ENCODE results near the gene ZNF827. TPM values are rescaled to one million over a fixed set of nuclear protein-coding genes. Genes with fewer than 3 reads are reported as not detected.

Gene ZNF827
- total RNA-seq, 1 experiment from 2014 or later = 29.4 TPM

DNA sequence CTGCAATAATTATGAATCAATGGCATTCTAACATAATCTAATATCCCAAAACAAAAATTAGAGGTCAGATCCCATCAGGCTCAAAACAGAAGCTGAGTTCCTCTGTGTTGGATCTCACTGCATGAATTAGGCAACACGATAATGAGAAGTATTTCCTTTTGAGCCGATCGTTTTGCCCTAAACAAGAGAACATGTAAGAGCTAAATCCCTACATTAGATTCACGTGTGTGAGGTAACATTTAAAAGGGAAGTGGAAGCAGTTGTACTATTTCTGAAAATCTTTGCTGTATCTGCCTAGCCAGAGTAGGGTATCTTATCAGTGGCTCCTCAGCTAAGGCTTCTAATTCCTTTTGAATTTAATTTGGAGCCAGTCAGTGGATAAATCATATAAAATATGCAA lies 143.1 kb downstream of the ZNF827 start:
- Mint-ChIP-seq H3K4me1 (peaks cover 4 to 8% of the 10 kb centered on the region in 2 experiments), H3K4me3 (no peak overlapping the region), H3K36me3 (ENCODE audit: insufficient read depth in 1 of 3, low read depth in 3 of 3) (peaks cover 5 to 16% (median 12%) of the 10 kb centered on the region in 3 experiments; a peak in 6 of 7 replicates), H3K9me3 (no peaks in the 10 kb centered on the region), H3K27ac (no peak overlapping the region), H3K27me3 (ENCODE audit: low read depth) (no peaks in the 10 kb centered on the region)
- no peak overlapping the region for H2BK20ac ChIP-seq (ENCODE audit: low read depth, low read length, poor library complexity, severe bottlenecking)
- no peak overlapping the region for H2AK5ac ChIP-seq (ENCODE audit: insufficient read length, low read length)
- no peaks in the 10 kb centered on the region for H4K20me1 ChIP-seq (ENCODE audit: control insufficient read depth, insufficient read depth, insufficient read length)
- peaks cover 3% of the 10 kb centered on the region; the same call in 1 of the 2 replicates for H3K4me1 ChIP-seq (ENCODE audit: insufficient read depth, low read length)
- H3K4ac ChIP-seq (ENCODE audit: low read depth, low read length) = no peak overlapping the region
- DNase-seq = no peak
- H2AFZ ChIP-seq (ENCODE audit: low read length) = no peak overlapping the region
- no peak overlapping the region for H3K56ac ChIP-seq (ENCODE audit: insufficient read length, low read depth, low read length)
- H3K23ac ChIP-seq (ENCODE audit: insufficient read length, low read depth, low read length) = no peak overlapping the region
- WGBS (ENCODE audit: extremely low coverage, insufficient read length, low lambda C conversion rate) = no CpG with 5 or more reads among the region's 4 CpGs
- no peaks in the 10 kb centered on the region for H3K23me2 ChIP-seq (ENCODE audit: insufficient read length, low read depth, low read length, poor library complexity, severe bottlenecking)
- H3K27ac ChIP-seq (ENCODE audit: insufficient read length, low read depth, low read length) = no peak overlapping the region
- no peak overlapping the region for H2BK15ac ChIP-seq (ENCODE audit: low read depth, low read length)
- no peak overlapping the region for H2BK5ac ChIP-seq (ENCODE audit: insufficient read length, low read length)
- no peak overlapping the region for H2BK12ac ChIP-seq (ENCODE audit: insufficient read length, low read depth, low read length)
- H3T11ph ChIP-seq (ENCODE audit: low read length) = no peak overlapping the region
- no peaks in the 10 kb centered on the region for H3K79me1 ChIP-seq (ENCODE audit: insufficient read depth, low read depth, low read length, poor library complexity, severe bottlenecking)
- no peak overlapping the region for H4K91ac ChIP-seq (ENCODE audit: insufficient read length, low read depth, low read length)
- H3K14ac ChIP-seq (ENCODE audit: insufficient read depth, low read length) = no peak overlapping the region
- no peak overlapping the region for H3K18ac ChIP-seq (ENCODE audit: insufficient read length, low read depth, low read length)
- H2BK120ac ChIP-seq (ENCODE audit: low read depth, low read length, poor library complexity, severe bottlenecking) = no peak overlapping the region
- TF ChIP-seq, protein P1, sequence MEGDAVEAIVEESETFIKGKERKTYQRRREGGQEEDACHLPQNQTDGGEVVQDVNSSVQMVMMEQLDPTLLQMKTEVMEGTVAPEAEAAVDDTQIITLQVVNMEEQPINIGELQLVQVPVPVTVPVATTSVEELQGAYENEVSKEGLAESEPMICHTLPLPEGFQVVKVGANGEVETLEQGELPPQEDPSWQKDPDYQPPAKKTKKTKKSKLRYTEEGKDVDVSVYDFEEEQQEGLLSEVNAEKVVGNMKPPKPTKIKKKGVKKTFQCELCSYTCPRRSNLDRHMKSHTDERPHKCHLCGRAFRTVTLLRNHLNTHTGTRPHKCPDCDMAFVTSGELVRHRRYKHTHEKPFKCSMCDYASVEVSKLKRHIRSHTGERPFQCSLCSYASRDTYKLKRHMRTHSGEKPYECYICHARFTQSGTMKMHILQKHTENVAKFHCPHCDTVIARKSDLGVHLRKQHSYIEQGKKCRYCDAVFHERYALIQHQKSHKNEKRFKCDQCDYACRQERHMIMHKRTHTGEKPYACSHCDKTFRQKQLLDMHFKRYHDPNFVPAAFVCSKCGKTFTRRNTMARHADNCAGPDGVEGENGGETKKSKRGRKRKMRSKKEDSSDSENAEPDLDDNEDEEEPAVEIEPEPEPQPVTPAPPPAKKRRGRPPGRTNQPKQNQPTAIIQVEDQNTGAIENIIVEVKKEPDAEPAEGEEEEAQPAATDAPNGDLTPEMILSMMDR (conservative IDR thresholded peaks at IDR 0.05) = no peak
- no peak overlapping the region for H4K5ac ChIP-seq (ENCODE audit: insufficient read length, low read depth, low read length)
- H3K79me2 ChIP-seq (ENCODE audit: insufficient read depth, low read length) = no peaks in the 10 kb centered on the region
- no peaks in the 10 kb centered on the region for H3K9me3 ChIP-seq (ENCODE audit: control insufficient read depth, low read depth, low read length)
- H3K9ac ChIP-seq (ENCODE audit: extremely low read depth, insufficient read length, low read length) = no peak overlapping the region
- no peak overlapping the region for H3K4me2 ChIP-seq (ENCODE audit: insufficient read depth, insufficient read length, low read length)
- H3K27me3 ChIP-seq (ENCODE audit: insufficient read depth, low read length) = no peaks in the 10 kb centered on the region
- H4K8ac ChIP-seq (replicated peaks; ENCODE audit: insufficient read length, low read depth, low read length) = no peak overlapping the region

Data from H9 (cell line).